IPS DF 6.9 (cell line): ENCODE data around the gene CC2D1A.

Source experiments
- DNase-seq: peaks from one replicate; pipeline ENCODE4 v3.0.0-alpha.2; 2013; ENCODE audit warnings: low read depth, low spot score
- H3K27ac ChIP-seq: one replicate; pipeline ENCODE4 v1.5.1; 2013; ENCODE audit warnings: low read length, control low read depth
- H3K27me3 ChIP-seq: 2 replicates; pipeline ENCODE4 v1.6.1; 2013; ENCODE audit warnings: mild to moderate bottlenecking, low read length; ENCODE audit not compliant: control insufficient read depth, insufficient read depth
- H3K36me3 ChIP-seq: 2 replicates; pipeline ENCODE4 v1.6.1; 2013; ENCODE audit warnings: low read length; ENCODE audit not compliant: control insufficient read depth, insufficient read depth
- H3K4me1 ChIP-seq: 2 replicates; pipeline ENCODE4 v1.6.1; 2013; ENCODE audit warnings: low read length; ENCODE audit not compliant: control insufficient read depth, insufficient read depth
- H3K4me3 ChIP-seq: 2 replicates; pipeline ENCODE4 v1.5.1; 2013; ENCODE audit warnings: mild to moderate bottlenecking, low read length
- H3K9me3 ChIP-seq: 2 replicates; pipeline ENCODE4 v1.6.1; 2013; ENCODE audit warnings: low read length, inconsistent platforms; ENCODE audit not compliant: control insufficient read depth, insufficient read depth
- WGBS: extraction: QIAGEN DNeasy Blood & Tissue Kit; methylation state at CpG from one replicate; pipeline ENCODE4 v1.1.7; 2013; ENCODE audit warnings: mixed read lengths, missing lambda C conversion rate; ENCODE audit not compliant: insufficient read length, insufficient coverage; 5-methylcytosine and 5-hydroxymethylcytosine counted together

CC2D1A gene

GRCh38 chr19:13877303-13877702, 28.7 kb upstream of the CC2D1A start:
- no CpG with 5 or more reads among the region's 27 CpGs for WGBS
- no peaks in the 10 kb centered on the region for H3K36me3 ChIP-seq
- peaks cover 19% of the 10 kb centered on the region for H3K27me3 ChIP-seq
- H3K4me3 ChIP-seq: no peak overlapping the region
- peaks cover 12% of the 10 kb centered on the region for H3K4me1 ChIP-seq
- no peak overlapping the region for H3K27ac ChIP-seq
- no peaks in the 10 kb centered on the region for H3K9me3 ChIP-seq
- no peak for DNase-seq

- Histone ChIP-seq H3K9me3 (no peaks in the 10 kb centered on the region), H3K4me1 (peaks cover 15% of the 10 kb centered on the region), H3K36me3 (no peaks in the 10 kb centered on the region), H3K27me3 (peaks cover 3% of the 10 kb centered on the region; the same call in 1 of the 2 replicates), H3K27ac (no peak overlapping the region), H3K4me3 (peak overlapping the region; percentile 12; the same call in 1 of the 2 replicates)
- no CpG with 5 or more reads among the region's 34 CpGs for WGBS
- DNase-seq: peak; percentile 92
Measured at GRCh38 chr19:13880059-13881043, 25.6 kb upstream of the CC2D1A start.

GRCh38 chr19:13881251-13881691, 24.7 kb upstream of the CC2D1A start:
- no CpG with 5 or more reads among the region's 12 CpGs for WGBS
- no peak overlapping the region for H3K27ac ChIP-seq
- no peaks in the 10 kb centered on the region for H3K36me3 ChIP-seq
- H3K27me3 ChIP-seq: no peaks in the 10 kb centered on the region
- no peak overlapping the region for H3K4me3 ChIP-seq
- DNase-seq: no peak
- peaks cover 15% of the 10 kb centered on the region for H3K4me1 ChIP-seq
- H3K9me3 ChIP-seq: no peaks in the 10 kb centered on the region

GRCh38 chr19:13881692-13882418, 24.1 kb upstream of the CC2D1A start:
- DNase-seq: no peak
- no peaks in the 10 kb centered on the region for H3K9me3 ChIP-seq
- no peak overlapping the region for H3K4me3 ChIP-seq
- H3K27ac ChIP-seq: no peak overlapping the region
- no peaks in the 10 kb centered on the region for H3K36me3 ChIP-seq
- H3K27me3 ChIP-seq: no peaks in the 10 kb centered on the region
- peaks cover 15% of the 10 kb centered on the region for H3K4me1 ChIP-seq
- no CpG with 5 or more reads among the region's 17 CpGs for WGBS

GRCh38 chr19:13882419-13882795, 23.6 kb upstream of the CC2D1A start:
- H3K27ac ChIP-seq: no peak overlapping the region
- H3K9me3 ChIP-seq: no peaks in the 10 kb centered on the region
- H3K36me3 ChIP-seq: no peaks in the 10 kb centered on the region
- H3K27me3 ChIP-seq: no peaks in the 10 kb centered on the region
- peaks cover 15% of the 10 kb centered on the region for H3K4me1 ChIP-seq
- WGBS: no CpG with 5 or more reads among the region's 5 CpGs
- DNase-seq: no peak
- H3K4me3 ChIP-seq: no peak overlapping the region

GRCh38 chr19:13882836-13883235, 23.2 kb upstream of the CC2D1A start:
- H3K9me3 ChIP-seq: no peaks in the 10 kb centered on the region
- no peaks in the 10 kb centered on the region for H3K27me3 ChIP-seq
- no CpG with 5 or more reads among the region's 12 CpGs for WGBS
- H3K36me3 ChIP-seq: no peaks in the 10 kb centered on the region
- peaks cover 15% of the 10 kb centered on the region for H3K4me1 ChIP-seq
- no peak overlapping the region for H3K27ac ChIP-seq
- DNase-seq: no peak
- no peak overlapping the region for H3K4me3 ChIP-seq

GRCh38 chr19:13883516-13884064, 22.4 kb upstream of the CC2D1A start:
- no peak for DNase-seq
- H3K9me3 ChIP-seq: no peaks in the 10 kb centered on the region
- WGBS: no CpG with 5 or more reads among the region's 10 CpGs
- no peak overlapping the region for H3K4me3 ChIP-seq
- no peak overlapping the region for H3K27ac ChIP-seq
- no peaks in the 10 kb centered on the region for H3K27me3 ChIP-seq
- H3K36me3 ChIP-seq: no peaks in the 10 kb centered on the region
- peaks cover 15% of the 10 kb centered on the region for H3K4me1 ChIP-seq

GRCh38 chr19:13884726-13885591, 21.0 kb upstream of the CC2D1A start:
- H3K4me1 ChIP-seq: peaks cover 15% of the 10 kb centered on the region
- H3K4me3 ChIP-seq: no peak overlapping the region
- no peak for DNase-seq
- no peaks in the 10 kb centered on the region for H3K36me3 ChIP-seq
- H3K27ac ChIP-seq: no peak overlapping the region
- no CpG with 5 or more reads among the region's 26 CpGs for WGBS
- H3K27me3 ChIP-seq: no peaks in the 10 kb centered on the region
- no peaks in the 10 kb centered on the region for H3K9me3 ChIP-seq

- Histone ChIP-seq H3K36me3 (no peaks in the 10 kb centered on the region), H3K4me3 (no peak overlapping the region), H3K27ac (no peak overlapping the region), H3K27me3 (no peaks in the 10 kb centered on the region), H3K9me3 (no peaks in the 10 kb centered on the region), H3K4me1 (peaks cover 9% of the 10 kb centered on the region; the same call in 1 of the 2 replicates)
- DNase-seq: no peak
- WGBS: no CpG with 5 or more reads among the region's 20 CpGs
Measured at GRCh38 chr19:13885826-13886365, 20.1 kb upstream of the CC2D1A start.
